ENCODE measurements around the gene GGNBP2.
"Not testable (repeated sequence)": the region's sequence is repeated elsewhere in the genome, so short reads cannot be mapped to it uniquely, and the experiment has no call there.

GGNBP2 gene

GRCh38 chr17:36544307-36545076 lies at the start of gene GGNBP2:
GGNBP2 (plus strand) TSS chr17:36544919; CDS start chr17:36545725, 806 bp downstream.
- DNase-seq (ENCODE audit: low read depth, low spot score) = peak; percentile 97

GRCh38 chr17:36495076-36495578 lies 49.6 kb upstream of the GGNBP2 start:
- DNase-seq (ENCODE audit: low read depth, low spot score) = no peak

- no peak for DNase-seq (ENCODE audit: low read depth, low spot score)
Measured at GRCh38 chr17:36496018-36496789, 48.5 kb upstream of the GGNBP2 start.

GRCh38 chr17:36498155-36498554 lies 46.6 kb upstream of the GGNBP2 start:
- no peak for DNase-seq (ENCODE audit: low read depth, low spot score)

- DNase-seq (ENCODE audit: low read depth, low spot score) = no peak
Measured at GRCh38 chr17:36498560-36499300, 46.0 kb upstream of the GGNBP2 start.

- no peak for DNase-seq (ENCODE audit: low read depth, low spot score)
Measured at GRCh38 chr17:36500745-36501225, 43.9 kb upstream of the GGNBP2 start.

GRCh38 chr17:36501351-36501750 lies 43.4 kb upstream of the GGNBP2 start:
- DNase-seq (ENCODE audit: low read depth, low spot score) = no peak

GRCh38 chr17:36501963-36502362 lies 42.8 kb upstream of the GGNBP2 start:
- DNase-seq (ENCODE audit: low read depth, low spot score) = no peak

GRCh38 chr17:36503456-36504155 lies 41.1 kb upstream of the GGNBP2 start:
- DNase-seq (ENCODE audit: low read depth, low spot score) = no peak

GRCh38 chr17:36504156-36504545 lies 40.6 kb upstream of the GGNBP2 start:
- DNase-seq (ENCODE audit: low read depth, low spot score) = no peak

- DNase-seq (ENCODE audit: low read depth, low spot score) = no peak
Measured at GRCh38 chr17:36505171-36505570, 39.5 kb upstream of the GGNBP2 start.

GRCh38 chr17:36506249-36506826 lies 38.4 kb upstream of the GGNBP2 start:
- DNase-seq (ENCODE audit: low read depth, low spot score) = no peak

- no peak for DNase-seq (ENCODE audit: low read depth, low spot score)
Measured at GRCh38 chr17:36506831-36507230, 37.9 kb upstream of the GGNBP2 start.

GRCh38 chr17:36507266-36507665 lies 37.5 kb upstream of the GGNBP2 start:
- no peak for DNase-seq (ENCODE audit: low read depth, low spot score)

GRCh38 chr17:36508439-36508838 lies 36.3 kb upstream of the GGNBP2 start:
- DNase-seq (ENCODE audit: low read depth, low spot score) = not testable (repeated sequence)

GRCh38 chr17:36509272-36509985 lies 35.3 kb upstream of the GGNBP2 start:
- no peak for DNase-seq (ENCODE audit: low read depth, low spot score)

GRCh38 chr17:36510636-36511035 lies 34.1 kb upstream of the GGNBP2 start:
- no peak for DNase-seq (ENCODE audit: low read depth, low spot score)

GRCh38 chr17:36511216-36511615 lies 33.5 kb upstream of the GGNBP2 start:
- no peak for DNase-seq (ENCODE audit: low read depth, low spot score)

GRCh38 chr17:36512641-36513040 lies 32.1 kb upstream of the GGNBP2 start:
- no peak for DNase-seq (ENCODE audit: low read depth, low spot score)

GRCh38 chr17:36514856-36515255 lies 29.9 kb upstream of the GGNBP2 start:
- DNase-seq (ENCODE audit: low read depth, low spot score) = no peak

Data from astrocyte of the hippocampus (primary cell).